Raji (cell line): ENCODE measurements around the gene CSN2.

Experiments
- POLR2A ChIP-seq: IDR thresholded peaks from 2 replicates; pipeline ENCODE4 v1.6.1; 2011; ENCODE audit warnings: low read depth, low read length, control low read depth; ENCODE audit not compliant: insufficient read depth

CSN2 gene

DNA sequence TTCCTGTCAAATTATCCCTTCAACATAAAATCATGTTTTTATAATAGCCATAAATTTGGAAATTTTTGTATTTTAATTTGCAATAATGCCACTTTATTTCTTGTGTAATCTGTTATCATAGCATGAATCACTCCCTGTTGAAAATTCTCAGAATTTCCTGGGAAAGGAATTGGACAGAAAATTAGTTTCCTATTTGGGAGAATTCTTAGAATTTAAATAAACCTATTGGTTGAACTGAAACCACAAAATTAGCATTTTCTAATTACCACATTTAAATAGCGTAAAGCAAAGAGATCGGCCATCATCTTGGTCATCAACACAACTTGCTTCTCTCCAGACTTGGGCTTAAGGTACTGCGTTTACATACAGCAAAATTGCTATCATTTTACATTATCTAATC, 34.8 kb downstream of the CSN2 start, which contains the start of gene CSN1S1:
Gene CSN1S1, plus strand, starts transcription at position 301 of the 400 bp plus-strand sequence. CDS start 1,488 bp downstream, outside the sequence.
- TF ChIP-seq POLR2A = no peak

- no peak for TF ChIP-seq POLR2A
Observed at GRCh38 chr4:69920874-69921273, 44.7 kb downstream of the CSN2 start.

- no peak for TF ChIP-seq POLR2A
Observed at GRCh38 chr4:69910016-69910782, 55.3 kb downstream of the CSN2 start.

DNA sequence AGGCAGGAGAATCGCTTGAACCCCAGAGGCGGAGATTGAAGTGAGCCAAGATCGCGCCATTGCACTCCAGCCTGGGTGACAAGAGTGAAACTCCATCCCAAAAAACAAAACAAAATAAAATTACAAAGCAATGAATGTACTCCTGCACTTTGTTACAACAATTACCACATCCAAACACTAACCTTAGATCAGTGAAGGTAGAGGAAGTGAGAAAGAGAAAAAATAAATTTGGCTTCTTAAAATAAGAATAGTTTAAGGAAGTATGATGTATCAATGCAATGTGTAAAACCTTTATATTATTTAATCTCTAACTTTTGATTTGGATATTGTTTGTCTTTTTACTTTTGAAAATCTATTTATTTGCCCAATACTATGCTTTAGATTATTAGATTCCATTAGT, 56.3 kb downstream of the CSN2 start:
- TF ChIP-seq POLR2A = no peak

- TF ChIP-seq POLR2A = no peak
Observed at GRCh38 chr4:69907151-69907550, 58.4 kb downstream of the CSN2 start.
